Stomach (tissue), 4 donors: ENCODE measurements around the gene ABCC10.

ENCODE experiments used
- CTCF ChIP-seq, 7 experiments: fragments of 450-650 bp in 4 of 7; fragments of 200-600 bp in 3 of 7; sonication (generic) in 3 of 7; IDR thresholded peaks; one replicate each; pipeline ENCODE4 v1.5.1; 2016 to 2019; ENCODE audit warnings: antibody characterized with exemption in 7 of 7, control low read depth in 2 of 7, mild to moderate bottlenecking in 1 of 7
- POLR2A ChIP-seq, 4 donors: fragments of 450-650 bp; IDR thresholded peaks; one replicate each; pipeline ENCODE4 v1.6.1; 2016; ENCODE audit warnings: antibody characterized with exemption in 4 of 4, control low read depth in 2 of 4, mild to moderate bottlenecking in 1 of 4, moderate library complexity in 1 of 4
- POLR2AphosphoS5 ChIP-seq, 3 donors: sonication (generic); formaldehyde crosslinking; IDR thresholded peaks; one replicate each; pipeline ENCODE4 v1.6.1; 2016; ENCODE audit warnings: antibody characterized with exemption in 3 of 3

GRCh38 chr6:43461936-43462335, 34.6 kb downstream of the ABCC10 start:
- TF ChIP-seq CTCF (IDR thresholded peaks at IDR 0.05): no peak
- no peak for TF ChIP-seq POLR2A (IDR thresholded peaks at IDR 0.05)
- TF ChIP-seq POLR2AphosphoS5 (IDR thresholded peaks at IDR 0.05): no peak
